CD14-positive monocyte (primary cell): ENCODE results near the gene FAM107B. TPM values are rescaled to one million over a fixed set of nuclear protein-coding genes. Genes with fewer than 3 reads are reported as not detected.

ENCODE experiments used
- DNase-seq, 3 donors: peaks; one replicate each; pipeline ENCODE4 v3.0.0-alpha.2; 2011 to 2022
- H2AFZ ChIP-seq: 2 replicates; pipeline ENCODE4 v1.6.0; 2012; ENCODE audit warnings: mild to moderate bottlenecking, low read depth, low read length, inconsistent platforms; ENCODE audit not compliant: insufficient read depth, poor library complexity, severe bottlenecking
- H3K27ac ChIP-seq, 2 donors: 1 replicate in 1 of 2; 2 replicates in 1 of 2; pipeline ENCODE4 v1.5.1; 2012 to 2013; ENCODE audit warnings: low read length in 2 of 2, control low read depth in 1 of 2, inconsistent platforms in 1 of 2, low read depth in 1 of 2, mild to moderate bottlenecking in 1 of 2
- H3K27me3 ChIP-seq, 2 donors: one replicate each; pipeline versions ENCODE4 v1.6.0 to v1.6.1; 2011 to 2013; ENCODE audit warnings: low read length in 2 of 2; ENCODE audit not compliant: control insufficient read depth in 2 of 2, insufficient read depth in 2 of 2
- H3K36me3 ChIP-seq, 2 donors: replicated peaks in 1 of 2; 1 replicate in 1 of 2; 2 replicates in 1 of 2; pipeline versions ENCODE4 v1.5.1 to v1.6.1; 2012 to 2013; ENCODE audit warnings: low read length in 2 of 2, control low read depth in 1 of 2, inconsistent platforms in 1 of 2, mild to moderate bottlenecking in 1 of 2; ENCODE audit not compliant: insufficient read depth in 2 of 2, control insufficient read depth in 1 of 2
- H3K4me1 ChIP-seq, 2 donors: 1 replicate in 1 of 2; 2 replicates in 1 of 2; pipeline versions ENCODE4 v1.5.1 to v1.6.1; 2012 to 2013; ENCODE audit warnings: low read length in 2 of 2, control low read depth in 1 of 2, inconsistent platforms in 1 of 2, mild to moderate bottlenecking in 1 of 2, moderate library complexity in 1 of 2; ENCODE audit not compliant: insufficient read depth in 2 of 2, control insufficient read depth in 1 of 2
- H3K4me2 ChIP-seq: replicated peaks from 2 replicates; pipeline ENCODE3; 2012; ENCODE audit warnings: low read length, moderate library complexity, mild to moderate bottlenecking; ENCODE audit not compliant: poor library complexity, severe bottlenecking; ENCODE audit errors: extremely low read depth
- H3K4me3 ChIP-seq, 3 experiments: fragments of 200-600 bp in 1 of 3; sonication (generic) in 1 of 3; replicated peaks in 1 of 3; 1 replicate in 2 of 3; 2 replicates in 1 of 3; pipeline ENCODE4 v1.5.1; 2011 to 2013; ENCODE audit warnings: low read length in 3 of 3, mild to moderate bottlenecking in 3 of 3, control low read depth in 2 of 3, low read depth in 2 of 3, inconsistent platforms in 1 of 3, moderate library complexity in 1 of 3
- H3K79me2 ChIP-seq: 2 replicates; pipeline ENCODE4 v1.6.0; 2012; ENCODE audit warnings: mild to moderate bottlenecking, control low read depth, inconsistent platforms, low read length, moderate library complexity; ENCODE audit not compliant: insufficient read depth
- H3K9ac ChIP-seq: 2 replicates; pipeline ENCODE4 v1.6.0; 2017; ENCODE audit warnings: low read length, mild to moderate bottlenecking; ENCODE audit not compliant: insufficient read depth, poor library complexity, severe bottlenecking
- H3K9me3 ChIP-seq, 2 donors: replicated peaks in 1 of 2; 1 replicate in 1 of 2; 2 replicates in 1 of 2; pipeline versions ENCODE4 v1.5.1 to v1.6.1; 2012 to 2013; ENCODE audit warnings: low read length in 2 of 2, control low read depth in 1 of 2; ENCODE audit not compliant: control insufficient read depth in 1 of 2, insufficient read depth in 1 of 2
- H4K20me1 ChIP-seq: 2 replicates; pipeline ENCODE4 v1.6.0; 2012; ENCODE audit warnings: mild to moderate bottlenecking, low read length, control low read depth, moderate library complexity; ENCODE audit not compliant: insufficient read depth
- H3K27ac Mint-ChIP-seq, 7 donors: one replicate each; pipeline ENCODE4 v1.8.0; 2020; ENCODE audit warnings: mild to moderate bottlenecking in 7 of 7, mixed read lengths in 7 of 7, moderate library complexity in 6 of 7, inconsistent platforms in 2 of 7
- H3K27me3 Mint-ChIP-seq, 3 donors: one replicate each; pipeline ENCODE4 v1.8.0; 2021 to 2022; ENCODE audit warnings: low read depth in 3 of 3, mild to moderate bottlenecking in 3 of 3, mixed read lengths in 3 of 3, moderate library complexity in 3 of 3, inconsistent platforms in 1 of 3
- H3K36me3 Mint-ChIP-seq, 2 donors: one replicate each; pipeline ENCODE4 v1.8.0; 2020; ENCODE audit warnings: mixed read lengths in 2 of 2, inconsistent platforms in 1 of 2, mild to moderate bottlenecking in 1 of 2
- H3K4me1 Mint-ChIP-seq: one replicate; pipeline ENCODE4 v1.8.0; 2020; ENCODE audit warnings: mild to moderate bottlenecking, mixed read lengths
- H3K4me3 Mint-ChIP-seq, 2 donors: one replicate each; pipeline ENCODE4 v1.8.0; 2020; ENCODE audit warnings: mild to moderate bottlenecking in 2 of 2, mixed read lengths in 2 of 2, moderate library complexity in 1 of 2
- H3K9me3 Mint-ChIP-seq, 7 donors: one replicate each; pipeline ENCODE4 v1.8.0; 2020 to 2022; ENCODE audit warnings: mixed read lengths in 7 of 7, mild to moderate bottlenecking in 6 of 7, moderate library complexity in 6 of 7, inconsistent platforms in 2 of 7
- CTCF ChIP-seq: fragments of 200-600 bp; IDR thresholded peaks from one replicate; pipeline ENCODE4 v1.8.0; 2022; ENCODE audit warnings: antibody characterized with exemption, mild to moderate bottlenecking
- WGBS: methylation state at CpG from one replicate; pipeline ENCODE4 v1.1.5; 2013; ENCODE audit warnings: missing lambda C conversion rate; ENCODE audit not compliant: insufficient coverage; 5-methylcytosine and 5-hydroxymethylcytosine counted together
- intact Hi-C, 2 donors: fragments of 100-400 bp; cut with micrococcal nuclease; formaldehyde crosslinking; loops; one replicate each; pipeline versions ENCODE4 v1.15.0 to v1.15.1; 2023
- polyA plus RNA-seq, 3 donors: library from polyadenylated mRNA; depleted of rRNA in 1 of 3; unstranded in 2 of 3; stranded (reverse) in 1 of 3; fragments of 300-500 nt in 2 of 3; fragments of >200 nt in 1 of 3; fragmentation: Illumina TruSeq in 2 of 3; gene quantifications; 1 replicate in 2 of 3; 2 replicates in 1 of 3; pipeline ENCODE4 v1.2.3, GENCODE V29; 2012 to 2021

FAM107B gene
- polyA plus RNA-seq, 3 donors, result 27.2 to 68.5 (median 28.4) TPM

- Histone ChIP-seq H2AFZ (peak overlapping the region; percentile 29), H3K4me3 (no peak overlapping the region), H3K4me1 (peaks cover 80 to 91% of the 10 kb centered on the region in 2 donors), H3K79me2 (no peaks in the 10 kb centered on the region), H3K9me3 (no peaks in the 10 kb centered on the region), H3K36me3 (no peaks in the 10 kb centered on the region), H4K20me1 (no peaks in the 10 kb centered on the region), H3K27ac (peak overlapping the region; percentile 54 to 77), H3K9ac (no peak overlapping the region), H3K27me3 (no peaks in the 10 kb centered on the region), H3K4me2 (peak overlapping the region; percentile 12)
- Mint-ChIP-seq H3K27me3 (no peaks in the 10 kb centered on the region), H3K4me3 (peak overlapping the region; percentile 42 to 75), H3K36me3 (no peaks in the 10 kb centered on the region), H3K9me3 (peaks cover 0 to 1% (median 0%) of the 10 kb centered on the region in 7 donors), H3K27ac (peak overlapping the region; percentile 86 to 95 (median 94)), H3K4me1 (peaks cover 79% of the 10 kb centered on the region)
- WGBS, result 47% methylated on average over 6 of the region's 15 CpGs
- no peak for TF ChIP-seq CTCF
- DNase-seq, result peak in 2 of 3 donors; percentile 65 to 70
- intact Hi-C loops, result no loop called here
Measured at GRCh38 chr10:14612873-14613587, 161.7 kb downstream of the FAM107B start.

GRCh38 chr10:14611968-14612693 is 162.6 kb downstream of the FAM107B start:
- TF ChIP-seq CTCF, result no peak
- no peak overlapping the region for H3K4me3 Mint-ChIP-seq

More at GRCh38 chr10:14611968-14612693, 162.6 kb downstream of the FAM107B start:
- Mint-ChIP-seq H3K36me3 (no peaks in the 10 kb centered on the region), H3K4me1 (peaks cover 75% of the 10 kb centered on the region), H3K27ac (peak overlapping the region in 3 of 7 donors; percentile 78 to 95 (median 87)), H3K27me3 (no peaks in the 10 kb centered on the region), H3K9me3 (peaks cover 0 to 1% (median 0%) of the 10 kb centered on the region in 7 donors)
- no peak overlapping the region for H2AFZ ChIP-seq
- H3K9me3 ChIP-seq, result no peaks in the 10 kb centered on the region
- no peaks in the 10 kb centered on the region for H4K20me1 ChIP-seq
- H3K79me2 ChIP-seq, result no peaks in the 10 kb centered on the region
- intact Hi-C loops, result no loop called here
- H3K36me3 ChIP-seq, result no peaks in the 10 kb centered on the region
- no peak overlapping the region for H3K9ac ChIP-seq
- peaks cover 76 to 85% of the 10 kb centered on the region in 2 donors for H3K4me1 ChIP-seq
- no peak for DNase-seq
- H3K27me3 ChIP-seq, result no peaks in the 10 kb centered on the region
- H3K4me2 ChIP-seq, result no peak overlapping the region
- no peak overlapping the region for H3K27ac ChIP-seq
- WGBS, result 0% methylated on average over 1 of the region's 2 CpGs
- no peak overlapping the region for H3K4me3 ChIP-seq
